ENCODE results near the gene TMEM61.
A peak's percentile ranks its signal among the peaks of the same experiment; 100 is the strongest.
"Not testable (repeated sequence)": the region's sequence is repeated elsewhere in the genome, so short reads cannot be mapped to it uniquely, and the experiment has no call there.

Gene TMEM61

DNA sequence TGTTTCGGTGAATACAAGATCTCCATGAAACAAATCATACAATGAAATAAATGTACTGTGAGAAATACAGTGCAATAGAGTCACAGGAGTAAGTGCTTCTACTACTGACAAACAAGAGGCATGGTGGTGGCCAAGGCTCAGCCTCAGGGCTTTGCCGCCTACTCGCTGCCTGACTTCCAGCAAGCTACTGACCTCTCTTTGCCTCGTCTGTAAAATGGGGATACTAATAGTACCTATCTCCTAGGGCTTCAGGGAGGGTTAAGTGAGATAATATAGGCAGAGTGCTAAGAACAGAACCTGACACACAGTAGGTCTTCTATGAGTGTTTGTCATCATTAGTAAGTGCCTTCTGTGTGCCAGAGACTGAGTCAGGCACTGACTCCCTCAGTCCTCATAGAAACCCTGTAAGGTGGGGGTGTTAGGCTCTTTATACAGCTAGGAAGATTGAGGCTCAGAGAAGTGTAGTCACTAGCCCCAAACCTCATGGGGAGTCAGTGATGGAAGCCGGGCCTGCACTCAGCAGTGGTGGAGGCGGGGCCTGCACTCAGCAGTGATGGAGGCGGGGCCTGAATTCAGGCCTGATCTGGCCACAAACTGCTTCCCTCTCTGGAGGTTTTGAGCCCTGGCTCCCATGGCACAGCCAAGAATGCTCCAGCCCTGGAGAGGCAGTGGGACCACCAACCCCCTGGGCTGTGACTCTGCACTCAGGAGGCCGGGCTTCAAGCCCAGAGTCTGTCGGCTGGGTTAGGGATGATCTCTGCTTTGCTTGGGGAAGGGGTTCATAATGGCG, 25.1 kb downstream of the TMEM61 start:
- no peak for DNase-seq

GRCh38 chr1:55006931-55007330, 26.5 kb downstream of the TMEM61 start:
- DNase-seq: no peak

GRCh38 chr1:55007625-55008024, 27.2 kb downstream of the TMEM61 start:
- DNase-seq: no peak

GRCh38 chr1:55010194-55010886, 29.9 kb downstream of the TMEM61 start:
- no peak for DNase-seq

DNA sequence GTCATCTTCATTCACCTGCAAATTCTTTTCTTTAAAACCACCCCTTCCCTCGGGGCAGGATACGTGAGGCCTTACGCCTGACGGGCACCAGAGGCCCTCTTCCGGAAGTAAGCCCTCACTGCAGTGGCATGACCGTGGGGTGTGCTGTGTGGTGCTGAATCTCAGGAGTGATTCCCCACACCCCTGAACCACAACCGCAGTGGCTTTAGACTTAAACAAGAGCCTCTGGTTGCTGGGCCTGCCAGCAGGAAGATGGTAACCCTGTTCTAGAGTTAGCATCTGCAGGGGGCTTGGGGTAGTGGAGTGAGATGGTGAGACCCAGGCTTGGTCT, 30.4 kb downstream of the TMEM61 start:
- DNase-seq: no peak

DNA sequence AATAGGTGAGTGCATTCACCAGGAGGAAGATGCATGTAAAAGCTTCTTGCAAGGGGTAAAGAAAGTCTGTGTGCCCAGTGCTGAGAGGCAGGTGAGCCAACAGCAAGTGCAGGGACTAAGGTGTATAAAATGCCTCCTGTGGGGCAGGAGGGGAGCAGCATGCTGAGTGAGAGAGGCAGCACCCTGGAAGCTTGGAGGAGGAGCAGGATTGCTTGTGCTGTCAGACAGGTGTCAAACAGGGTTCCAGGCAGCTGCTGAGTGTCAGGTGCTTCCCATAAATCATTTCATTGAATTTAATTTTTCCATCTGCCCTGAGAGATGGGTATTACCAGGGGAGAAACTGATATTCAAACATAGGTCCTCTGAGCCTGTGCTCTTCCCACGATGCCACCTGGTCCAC, 32.2 kb downstream of the TMEM61 start:
- no peak for DNase-seq

GRCh38 chr1:55015123-55015522, 34.7 kb downstream of the TMEM61 start:
- no peak for DNase-seq

DNA sequence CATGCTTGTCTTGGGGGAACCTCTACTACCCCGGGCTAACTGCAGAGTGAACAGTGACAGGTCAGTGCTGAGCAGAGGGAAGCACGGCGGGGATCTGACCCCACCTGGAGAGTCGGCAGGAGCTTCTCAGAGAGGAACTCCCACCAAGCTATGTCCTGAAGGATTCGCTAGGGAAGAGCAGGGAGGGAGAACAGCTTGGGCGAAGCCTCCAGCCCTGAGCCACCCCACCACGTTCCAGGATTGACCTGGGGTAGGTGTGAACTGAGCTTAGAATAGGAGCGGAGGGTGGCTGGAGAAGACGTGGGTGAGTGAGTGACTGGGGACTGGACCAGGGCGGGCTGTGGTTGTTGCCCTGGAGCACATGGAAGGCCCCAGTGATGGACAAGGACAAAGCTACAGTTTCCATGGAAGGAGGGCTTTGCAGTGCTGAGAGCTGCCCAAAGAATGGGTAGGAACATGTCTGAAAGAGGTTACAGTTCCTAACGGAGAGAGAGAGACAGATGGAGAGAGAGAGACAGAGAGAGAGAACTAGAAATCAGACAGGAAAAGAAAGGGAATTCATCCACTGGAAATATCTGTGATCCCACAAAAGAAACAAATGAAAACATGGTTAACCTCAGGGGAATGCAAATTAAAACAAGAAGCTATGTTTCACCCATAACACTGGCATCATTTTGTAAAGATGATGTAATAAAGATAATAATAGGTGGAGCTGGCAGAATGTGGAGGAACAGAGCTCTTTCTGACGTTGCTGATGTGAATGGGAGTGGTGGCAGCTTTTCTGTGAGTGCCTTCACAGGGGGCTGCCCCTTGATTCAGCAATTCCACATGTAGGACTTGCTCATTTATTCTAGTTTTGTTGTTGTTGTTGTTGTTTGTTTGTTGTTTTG, 35.5 kb downstream of the TMEM61 start:
- DNase-seq: no peak

DNA sequence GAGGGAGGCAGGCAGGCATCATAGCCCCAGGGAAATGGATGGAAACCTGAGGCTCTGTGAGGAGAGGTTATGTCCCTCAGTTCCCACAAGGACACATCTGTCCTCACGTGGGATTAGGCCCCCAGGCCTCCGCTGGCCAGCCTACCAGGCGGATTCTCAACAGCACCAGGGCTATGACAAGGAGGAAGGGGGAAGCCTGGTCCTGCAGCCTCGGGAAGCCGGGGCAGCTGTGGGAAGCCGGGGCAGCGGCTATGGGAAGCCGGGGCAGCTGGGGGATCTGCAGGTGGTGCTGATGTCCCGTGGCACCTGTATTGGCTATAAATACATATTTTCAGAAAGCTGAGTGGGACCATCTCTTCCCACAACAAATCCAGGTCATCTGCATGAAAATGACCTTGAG, 38.0 kb downstream of the TMEM61 start:
- DNase-seq: no peak

DNA sequence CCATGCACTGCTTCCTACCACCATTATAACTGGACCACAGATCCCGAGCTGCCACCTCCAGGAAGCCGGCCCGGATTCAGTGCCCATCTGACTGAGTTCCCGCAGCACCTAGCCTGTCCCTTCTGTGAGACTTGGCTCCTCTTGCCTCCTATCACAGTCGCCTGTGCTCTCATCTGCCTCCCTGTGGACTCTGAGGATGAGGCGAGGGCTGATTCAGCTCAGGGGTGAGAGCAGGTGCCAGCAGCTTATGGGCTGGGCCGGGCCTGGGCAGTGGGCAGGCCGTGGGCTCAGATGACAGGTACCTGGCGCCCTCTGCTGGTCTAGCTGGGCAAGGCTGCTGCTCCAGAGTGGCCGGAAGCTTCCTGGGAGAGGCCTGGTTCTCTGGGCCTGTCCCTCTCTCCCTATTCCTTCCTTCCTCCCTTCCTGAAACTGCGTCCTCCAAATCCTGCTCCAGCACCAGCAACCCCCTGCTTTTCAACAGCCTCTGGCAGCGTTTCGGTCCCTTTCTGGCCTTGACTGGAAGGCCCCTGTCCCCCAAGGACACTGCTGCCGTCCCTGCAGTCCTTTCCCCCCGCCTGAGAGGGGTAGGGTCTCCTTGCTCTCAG, 41.6 kb downstream of the TMEM61 start:
- DNase-seq: peak; percentile 78

- not testable (repeated sequence) for DNase-seq
Measured at GRCh38 chr1:55024163-55024562, 43.7 kb downstream of the TMEM61 start.

DNA sequence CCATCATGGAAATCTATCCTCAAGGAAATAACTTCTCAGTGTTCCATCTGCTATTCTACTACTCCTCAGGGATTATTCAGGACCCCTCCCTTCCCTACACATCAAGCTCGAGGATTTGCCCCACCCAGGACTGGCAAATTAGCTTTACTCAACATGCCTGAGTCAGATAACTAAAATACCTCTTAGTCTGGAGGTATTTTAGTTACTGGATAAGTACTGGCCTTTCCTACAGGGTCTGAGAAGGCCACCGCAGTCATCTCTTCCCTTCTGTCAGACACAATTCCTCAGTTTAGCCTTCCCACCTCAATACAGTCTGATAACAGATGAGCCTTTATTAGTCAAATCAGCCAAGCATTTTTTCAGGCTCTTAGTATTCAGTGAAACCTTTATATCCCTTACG, 46.3 kb downstream of the TMEM61 start:
- DNase-seq: not testable (repeated sequence)

- not testable (repeated sequence) for DNase-seq
Measured at GRCh38 chr1:55031098-55031497, 50.7 kb downstream of the TMEM61 start.

GRCh38 chr1:55033265-55033614, 52.8 kb downstream of the TMEM61 start:
- no peak for DNase-seq

DNA sequence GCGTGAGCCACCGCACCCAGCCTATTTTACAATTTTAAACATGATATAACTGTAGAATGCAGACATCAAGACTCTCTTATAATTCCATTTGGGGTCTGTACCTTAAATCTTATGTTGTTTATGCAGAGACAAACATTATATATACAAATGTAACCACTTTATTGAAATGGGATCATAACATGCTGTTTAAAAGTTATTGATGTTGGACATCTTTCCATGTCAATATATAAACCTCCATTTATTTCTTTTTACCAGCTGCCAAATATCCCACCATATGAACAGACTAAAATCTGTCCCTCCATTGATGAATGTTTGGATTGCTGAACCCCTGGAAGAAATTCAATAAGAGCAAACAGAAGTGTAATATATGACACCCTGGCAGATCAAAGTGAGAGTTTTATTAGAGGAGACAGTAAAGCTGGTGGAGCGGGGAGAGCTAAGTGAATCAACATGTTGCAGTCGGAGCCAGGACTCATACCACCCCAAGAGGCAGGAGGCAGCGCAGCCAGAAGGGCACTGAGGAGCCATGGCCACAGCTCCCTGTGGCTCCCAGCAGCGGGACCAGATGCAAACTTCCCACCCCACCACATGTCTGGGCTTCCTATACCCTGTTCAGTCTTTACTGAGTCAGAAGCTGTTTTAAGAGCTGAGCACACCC, 54.2 kb downstream of the TMEM61 start:
- DNase-seq: no peak

DNA sequence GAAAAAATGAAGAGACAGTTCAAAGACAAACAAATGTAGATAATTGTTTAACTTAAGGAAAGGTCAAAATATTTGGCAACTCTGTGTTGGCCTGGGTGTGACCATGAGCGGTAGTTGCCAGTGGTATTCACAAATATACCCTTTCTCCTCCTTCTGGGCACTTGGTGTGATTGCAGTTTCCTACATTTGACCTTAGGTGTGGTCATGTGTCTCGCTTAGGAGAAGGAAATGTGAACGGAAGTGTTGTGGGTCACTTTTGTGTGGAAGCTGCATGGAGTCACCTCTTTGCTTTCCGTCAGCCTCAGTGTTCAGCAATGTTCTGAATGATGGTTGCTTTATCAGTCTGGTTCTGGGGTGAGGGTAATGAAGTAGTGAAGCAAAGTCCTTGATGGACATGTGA, 55.5 kb downstream of the TMEM61 start:
- peak; percentile 55 for DNase-seq

DNA sequence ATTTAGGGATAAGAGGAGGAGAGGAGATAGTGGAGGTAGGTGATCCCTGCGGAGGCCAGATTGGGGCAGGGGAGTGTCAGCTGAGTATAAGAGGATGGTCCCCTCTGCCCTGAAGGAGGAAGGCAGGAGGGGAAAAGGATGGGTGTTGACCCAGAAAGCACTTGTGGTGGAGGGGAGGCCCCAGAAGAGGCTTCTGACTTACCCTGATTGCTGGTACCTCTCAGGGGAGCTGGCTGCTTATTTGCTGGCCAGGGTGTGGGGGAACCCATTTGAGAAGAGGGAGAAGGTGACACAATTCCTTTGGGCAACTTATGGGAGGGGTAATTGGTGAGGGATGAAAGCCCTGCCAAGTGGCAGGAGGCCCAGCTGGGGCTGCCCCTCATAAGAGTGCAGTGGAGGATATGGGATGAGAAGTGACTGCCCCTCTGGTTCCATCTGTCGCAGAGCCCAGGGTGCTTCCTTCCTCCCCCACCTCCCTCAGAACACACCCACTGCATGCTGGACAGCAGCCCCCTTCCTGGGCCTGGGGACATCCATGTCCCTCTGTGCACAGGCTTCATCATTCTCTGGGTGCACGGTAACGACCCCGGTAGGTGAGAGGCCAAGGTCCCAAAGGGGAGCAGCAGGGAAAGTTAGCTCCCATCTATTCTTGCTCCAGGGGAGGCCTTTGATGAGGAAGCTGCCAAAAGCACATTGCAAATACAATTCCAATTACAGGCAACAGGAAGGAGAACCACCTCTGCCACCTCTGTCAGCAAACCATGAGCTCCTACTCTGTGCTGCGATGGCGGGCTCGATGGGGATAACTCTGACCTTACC, 57.5 kb downstream of the TMEM61 start:
- no peak for DNase-seq

- no peak for DNase-seq
Measured at GRCh38 chr1:55038552-55038838, 58.1 kb downstream of the TMEM61 start.

- no peak for DNase-seq
Measured at GRCh38 chr1:55038974-55039341, 58.5 kb downstream of the TMEM61 start.

GRCh38 chr1:55039342-55040082, 59.1 kb downstream of the TMEM61 start, which contains the start of gene PCSK9:
Gene PCSK9, plus strand, starts transcription at chr1:55039548. Its CDS starts 290 bp downstream, at chr1:55039838.
- no peak for DNase-seq
